Activated CD4-positive, alpha-beta T cell treated with anti-CD3 and anti-CD28 coated beads, Interleukin-2, amount 50 U/mL, for 16 hours (primary cell): Measurements from ENCODE around the gene NECTIN4.
"Not testable (repeated sequence)": the region's sequence is repeated elsewhere in the genome, so short reads cannot be mapped to it uniquely, and the experiment has no call there.

Experiments
- DNase-seq: peaks from one replicate; pipeline ENCODE4 v3.0.0-alpha.2; 2020

Gene NECTIN4

DNA sequence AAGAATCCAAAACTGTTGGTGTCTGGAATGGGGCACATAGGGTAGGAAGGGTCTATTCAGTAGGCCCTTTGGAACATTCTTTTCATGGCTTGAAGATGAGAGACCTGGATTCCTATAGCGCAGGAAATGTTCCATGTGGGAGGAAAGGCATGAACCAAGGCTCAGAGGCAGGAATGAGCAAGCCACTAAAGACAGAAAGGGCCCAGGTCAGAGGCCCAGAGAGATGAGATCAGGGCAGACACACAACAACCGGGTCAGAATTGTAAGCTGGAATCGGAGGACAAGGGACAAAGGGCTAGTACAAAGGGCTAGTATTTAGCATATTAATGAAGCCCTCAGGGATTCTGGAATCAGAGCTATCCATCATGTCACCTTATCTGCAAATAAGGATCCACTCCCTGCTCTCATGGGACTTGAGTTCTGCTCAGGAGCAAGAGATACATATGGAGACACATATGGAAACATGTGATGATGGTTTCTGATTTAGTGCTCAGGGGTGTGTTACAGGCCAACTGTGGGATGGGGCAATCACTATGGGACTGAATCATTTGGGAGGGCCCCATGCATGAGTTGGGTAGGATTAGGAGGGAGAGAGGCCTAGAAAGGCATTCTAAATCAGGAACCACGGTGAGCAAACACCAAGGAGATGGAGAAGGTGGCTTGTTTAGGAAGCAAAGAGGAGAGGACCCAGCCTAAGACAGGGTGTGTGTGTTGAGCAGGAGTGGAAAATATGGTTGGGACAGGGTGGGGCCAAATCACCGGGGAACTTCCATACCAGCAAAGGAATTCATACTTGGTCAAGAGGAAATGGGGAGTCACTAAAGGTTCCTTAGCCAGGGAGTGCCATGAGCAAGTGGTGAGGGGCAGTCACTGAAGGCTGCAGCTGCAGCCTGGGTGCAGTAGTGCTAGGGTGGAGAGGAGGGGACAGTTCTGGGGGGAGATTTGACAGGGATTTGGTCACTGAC is 8.6 kb downstream of the NECTIN4 start:
- DNase-seq = no peak

DNA sequence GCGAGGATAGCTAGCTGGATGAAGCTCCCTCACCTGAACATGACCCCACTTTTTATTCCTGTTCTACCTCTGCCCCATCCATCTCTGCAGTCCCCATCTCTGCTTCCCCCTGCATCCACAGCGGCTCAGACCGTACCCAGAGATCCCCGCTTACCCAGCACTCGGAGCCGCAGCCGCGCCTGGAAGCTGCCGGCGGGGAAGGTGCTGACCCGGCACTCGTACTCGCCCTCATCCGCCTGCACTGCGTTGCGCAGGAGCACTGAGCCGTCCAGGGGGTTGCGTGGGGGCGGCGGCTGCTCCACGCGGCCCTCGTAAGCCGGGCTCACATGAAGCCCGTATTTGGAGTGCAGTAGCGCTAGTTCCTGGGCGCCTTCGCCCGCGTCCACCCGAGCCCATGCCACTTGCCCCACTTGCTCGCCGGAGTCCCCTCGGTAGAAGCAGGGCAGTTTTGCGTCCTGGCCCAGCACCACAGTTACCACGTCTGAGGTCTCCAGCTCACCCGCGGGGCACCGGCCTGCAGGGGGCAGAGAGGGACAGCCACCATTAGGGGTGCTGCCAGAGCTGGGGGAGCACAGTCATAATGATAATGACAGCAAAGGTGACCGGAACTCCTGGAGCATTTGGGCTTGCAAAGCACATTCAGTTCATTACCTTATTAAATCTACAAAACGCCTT is 9.8 kb downstream of the NECTIN4 start:
- DNase-seq = peak; percentile 12

DNA sequence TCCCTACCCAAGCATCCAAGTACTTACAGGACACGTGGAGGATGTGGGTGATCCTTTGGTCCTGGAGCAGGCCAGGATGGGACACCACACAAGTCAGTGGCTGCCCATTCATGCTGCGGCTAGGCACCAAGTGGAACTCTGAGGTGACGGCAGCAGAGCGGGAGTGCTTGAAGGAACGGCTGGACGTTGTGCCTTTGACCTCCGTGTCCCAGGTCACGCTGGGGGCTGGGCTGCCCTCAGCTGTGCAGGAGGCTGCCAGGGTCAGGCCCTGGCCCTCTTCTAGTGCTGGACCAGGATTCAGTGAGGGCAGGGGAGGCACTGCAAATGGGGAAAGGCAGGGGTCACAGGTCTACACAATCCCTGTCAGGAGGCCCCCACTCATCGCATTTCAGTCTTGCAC is 11.9 kb downstream of the NECTIN4 start:
- DNase-seq = no peak

DNA sequence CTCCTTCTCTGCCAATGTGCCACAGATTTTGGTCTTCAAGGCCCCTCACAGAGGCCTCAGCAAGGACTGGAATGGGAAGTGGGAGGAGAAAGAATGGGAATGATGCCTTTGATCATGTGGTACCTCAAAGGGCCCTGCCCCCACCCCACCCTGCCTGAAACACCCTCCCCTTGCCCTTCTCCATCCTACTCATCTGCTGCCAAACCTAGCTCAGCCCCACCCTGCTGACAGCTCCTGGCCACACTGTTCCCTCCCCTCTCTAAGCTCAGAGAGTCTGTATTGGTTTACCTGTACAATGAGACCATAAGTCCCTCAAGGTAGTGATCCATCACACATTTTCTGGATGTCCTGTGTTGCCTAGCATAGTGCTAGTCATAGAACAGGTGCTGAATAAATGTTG is 12.9 kb downstream of the NECTIN4 start:
- DNase-seq = no peak

DNA sequence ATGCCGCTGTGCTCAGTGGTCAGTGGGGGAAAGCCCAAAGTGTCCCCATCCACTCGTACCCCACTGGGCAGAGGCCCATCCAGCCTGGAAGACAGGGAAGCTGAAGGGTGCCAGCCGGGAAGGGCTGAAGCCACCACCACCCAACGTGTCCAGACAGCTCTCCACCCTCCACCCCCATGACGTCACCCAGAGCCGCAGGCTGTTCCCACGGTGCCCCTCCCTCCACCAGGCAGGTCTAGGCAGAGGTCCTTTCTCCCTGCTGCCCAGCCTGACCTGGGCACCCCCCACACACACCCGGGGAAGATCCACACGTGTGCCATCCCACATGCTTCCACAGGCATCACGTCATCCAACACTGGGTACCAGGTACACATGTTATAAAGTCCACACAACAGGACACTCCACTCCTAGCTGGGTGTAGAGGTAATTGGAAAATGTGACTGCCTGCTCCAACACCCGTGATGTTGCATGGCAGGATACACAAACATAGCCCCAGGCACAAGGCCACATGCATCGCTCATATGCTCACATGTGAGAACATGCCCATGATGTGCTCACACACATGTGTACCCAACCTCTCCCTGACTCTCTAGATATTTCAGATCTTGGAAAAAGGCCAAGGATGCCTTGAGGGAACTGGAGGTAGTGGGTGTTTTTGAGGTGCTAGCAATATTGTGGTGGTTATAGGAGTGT is 14.5 kb downstream of the NECTIN4 start:
- no peak for DNase-seq

DNA sequence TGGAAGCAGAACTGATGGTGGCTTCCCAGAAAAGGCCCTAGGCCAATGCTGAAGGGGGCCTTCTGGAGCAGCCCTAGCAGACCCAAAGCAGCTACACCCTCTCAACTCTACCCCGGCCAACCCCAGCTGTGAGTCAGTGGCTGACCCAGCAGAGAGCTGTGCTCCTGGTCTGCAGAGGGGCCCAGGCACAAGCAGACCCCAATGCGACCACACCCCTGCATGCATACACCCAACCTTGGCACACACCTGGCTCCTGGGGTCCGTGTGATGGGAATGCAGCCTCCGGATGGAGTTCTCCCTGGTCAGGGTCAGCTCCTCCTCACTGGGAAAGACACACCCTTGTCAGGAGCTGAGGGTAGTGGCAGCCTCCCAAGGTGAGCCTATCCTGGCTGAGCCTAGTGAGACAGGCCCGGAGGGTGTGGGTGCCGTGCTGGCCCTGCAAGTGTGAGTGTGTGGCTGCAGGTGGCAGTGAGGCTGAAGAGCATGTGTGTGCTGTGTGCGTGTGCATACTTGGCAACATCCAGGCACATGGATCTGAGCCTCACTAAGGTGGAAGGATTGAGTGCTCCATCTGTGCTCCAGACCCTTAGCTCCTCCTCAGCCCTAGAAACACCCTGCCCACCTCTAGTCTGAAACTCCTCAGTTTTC is 15.8 kb downstream of the NECTIN4 start:
- DNase-seq = no peak

DNA sequence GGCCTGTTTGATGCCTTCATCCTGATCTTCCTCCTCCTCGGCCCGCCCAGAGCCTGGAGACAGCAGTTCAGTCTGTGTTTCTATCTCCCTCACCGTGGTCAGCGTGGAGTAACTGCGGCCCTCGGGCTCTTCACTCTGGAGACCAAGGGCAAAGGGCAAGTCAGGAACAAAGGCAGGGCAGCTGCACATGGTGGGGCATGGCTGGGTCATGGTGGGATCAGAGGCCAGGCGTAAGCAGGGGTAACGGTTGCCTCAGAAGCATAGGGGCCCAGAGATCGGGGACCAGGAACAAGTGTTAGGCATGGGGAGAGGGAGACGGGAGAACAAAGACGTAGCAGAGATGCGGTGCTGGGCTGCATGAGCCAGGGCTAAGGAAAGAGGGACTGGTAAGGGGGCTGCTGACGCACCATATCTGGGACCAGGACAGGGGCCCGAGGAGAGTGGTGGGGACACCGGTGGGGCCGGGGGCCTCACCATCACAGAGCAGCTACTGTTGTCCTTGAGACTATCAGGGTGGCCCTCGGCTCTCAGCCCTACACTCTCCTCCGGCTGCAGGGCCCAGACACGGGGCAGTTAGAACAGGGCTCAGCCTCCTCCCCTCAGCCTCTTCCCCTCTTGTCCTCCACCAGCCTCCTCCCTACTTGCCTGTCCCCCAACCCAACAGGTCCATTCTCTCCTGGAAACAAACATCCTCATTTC is 16.5 kb downstream of the NECTIN4 start:
- DNase-seq = no peak

DNA sequence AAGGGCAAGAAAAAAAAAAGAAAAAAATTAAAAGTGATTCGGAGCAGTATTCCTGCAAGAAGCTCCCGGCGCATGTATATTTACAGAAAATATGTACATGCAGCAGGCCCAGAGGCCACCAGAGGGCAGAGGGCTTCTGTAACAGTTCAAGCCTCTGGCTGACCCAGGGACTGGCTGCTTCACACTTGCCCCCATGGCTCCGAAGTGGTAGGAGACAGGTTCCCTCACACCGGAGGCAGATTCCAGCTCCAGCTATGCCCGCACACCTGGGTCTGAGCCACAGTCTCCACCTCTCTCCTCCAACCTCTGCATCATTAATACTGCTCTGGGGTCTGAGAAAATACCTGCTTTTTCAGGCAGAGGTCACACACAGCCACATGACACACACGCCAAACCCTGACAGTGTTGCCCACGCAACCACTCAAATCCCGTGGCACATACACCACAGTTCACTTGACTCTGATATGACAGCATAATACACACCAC is 17.4 kb downstream of the NECTIN4 start:
- peak; percentile 45 for DNase-seq

DNA sequence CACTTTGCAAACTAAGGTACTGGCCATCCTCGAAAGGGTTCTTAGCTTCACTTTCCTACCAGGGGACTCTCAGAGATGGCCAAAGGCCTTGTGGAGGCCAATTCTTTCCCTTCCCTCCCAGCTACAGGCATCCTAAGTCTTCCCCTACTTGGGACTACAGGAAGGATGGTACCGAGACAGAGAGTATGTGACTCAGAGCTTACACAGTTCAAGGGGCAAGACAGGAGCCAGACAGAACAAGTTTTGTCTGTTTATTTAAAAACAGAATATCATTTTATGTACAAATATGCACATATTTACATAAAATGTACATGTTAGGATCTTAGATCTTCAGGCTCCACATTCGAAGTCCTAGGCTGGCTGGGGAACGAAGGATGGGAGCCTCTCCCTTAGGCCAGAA is 18.6 kb downstream of the NECTIN4 start:
- no peak for DNase-seq

DNA sequence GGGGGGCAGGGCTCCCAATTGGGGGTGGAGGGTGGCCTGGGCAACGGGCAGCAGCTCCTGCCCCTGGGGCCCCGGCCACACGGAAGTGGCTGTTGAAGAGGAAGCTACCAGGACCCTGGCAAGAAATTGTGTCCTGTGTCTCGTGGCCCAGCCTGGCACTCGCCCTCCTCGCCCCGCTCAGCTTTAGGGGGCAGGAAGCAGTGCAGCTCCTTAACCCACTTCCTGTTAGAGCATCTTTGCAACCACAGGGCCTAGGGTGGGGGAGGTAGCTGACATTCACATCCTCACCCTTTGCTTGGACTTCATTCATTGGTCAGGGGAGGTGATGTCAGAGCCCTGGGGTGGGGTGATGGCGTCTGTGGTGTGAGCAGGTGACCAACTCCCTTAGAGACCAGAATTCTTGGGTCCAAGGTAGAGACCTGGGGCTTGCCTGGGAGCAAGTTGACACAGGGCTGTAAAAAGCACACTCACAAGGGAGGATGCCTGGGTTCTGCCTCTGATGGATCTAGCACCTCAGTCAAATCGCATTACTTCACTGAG is 19.6 kb downstream of the NECTIN4 start, which contains the start of gene ARHGAP30:
ARHGAP30 (minus strand) TSS at position 161 of the 540 bp plus-strand sequence. CDS start 267 bp downstream, outside the sequence.
- DNase-seq = peak; percentile 97

DNA sequence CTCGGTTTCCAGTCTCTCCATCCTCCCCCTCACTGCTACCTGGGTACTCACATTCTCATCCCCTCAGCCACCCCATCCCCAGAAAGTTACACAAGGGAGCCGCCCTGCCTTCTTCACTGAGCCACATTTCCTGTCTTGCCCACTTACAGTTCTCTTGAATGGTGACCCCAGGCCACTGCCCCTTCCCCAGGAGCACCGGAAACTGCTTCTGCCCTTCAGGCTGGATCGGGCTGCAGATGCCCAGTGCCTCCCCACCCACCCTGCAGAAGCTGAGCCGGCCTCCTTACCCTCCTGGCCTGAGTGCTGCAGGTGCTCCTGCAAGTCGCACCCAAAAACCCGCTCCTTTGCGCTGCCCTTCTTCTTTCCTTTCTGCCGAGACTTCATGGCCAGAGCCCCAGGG is 20.1 kb downstream of the NECTIN4 start:
- DNase-seq = peak; percentile 24

DNA sequence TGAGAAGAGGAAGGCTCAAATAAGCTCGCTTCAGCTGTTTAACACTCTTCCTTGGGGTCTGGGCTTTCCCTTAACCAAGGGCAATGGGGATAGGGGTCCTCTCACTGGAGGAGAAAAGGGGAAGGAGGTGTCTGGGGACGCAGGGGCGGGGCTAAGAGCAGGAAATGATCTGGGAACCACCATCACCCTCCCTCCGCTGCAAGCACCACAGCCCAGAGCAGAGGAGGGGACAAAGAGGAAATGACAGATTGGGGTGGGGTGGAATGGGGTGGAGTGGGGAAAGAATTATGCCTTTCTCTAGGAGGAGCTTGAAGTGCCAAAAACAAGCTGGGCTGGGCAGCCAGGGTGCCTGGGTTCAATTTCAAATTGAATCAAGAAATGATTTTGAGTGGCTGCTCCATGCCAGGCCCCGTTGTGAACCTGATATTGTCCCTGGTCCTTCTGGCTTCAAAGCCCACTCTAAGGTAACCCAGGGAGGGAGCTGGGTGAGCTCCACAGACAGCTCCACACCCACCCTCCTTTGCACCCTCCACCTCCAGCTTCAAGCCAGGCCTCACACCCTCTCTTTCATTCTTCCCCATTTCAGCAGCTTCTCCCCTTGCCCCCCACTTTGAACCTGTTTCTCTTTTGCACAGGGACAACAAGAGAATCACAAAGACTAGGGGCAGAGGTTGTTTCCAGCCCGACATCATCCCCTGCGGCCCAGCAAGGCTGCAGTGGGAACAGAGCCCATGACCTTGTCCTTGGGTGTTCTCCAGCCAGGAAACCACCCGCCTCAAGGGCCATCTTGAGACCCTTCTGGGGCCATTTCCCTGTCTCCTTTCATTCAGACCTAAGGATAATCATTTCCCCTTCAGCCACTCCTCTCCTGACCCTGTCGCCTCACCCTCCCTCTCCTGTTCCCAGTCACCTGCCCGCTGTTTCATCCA is 20.8 kb downstream of the NECTIN4 start:
- DNase-seq = peak; percentile 90

DNA sequence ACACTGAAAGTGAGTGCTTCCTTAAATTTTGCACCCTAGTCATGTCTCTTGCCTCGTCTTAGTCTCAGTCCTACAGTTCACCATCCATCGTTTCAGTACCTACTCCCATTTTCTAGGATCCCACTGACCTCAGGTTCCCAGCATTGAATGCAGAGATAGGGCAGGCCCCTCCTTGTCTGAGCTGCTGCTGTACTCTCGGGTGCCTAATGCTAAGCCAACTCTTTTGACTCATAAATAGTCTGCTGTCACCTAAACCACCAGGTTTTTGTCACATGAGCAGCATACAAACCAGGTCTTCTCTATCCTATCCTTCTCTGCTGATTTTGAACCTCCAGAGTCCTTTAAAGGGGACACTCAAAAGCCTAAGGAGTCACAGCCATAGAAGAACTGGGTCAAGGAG is 22.7 kb downstream of the NECTIN4 start:
- DNase-seq = peak; percentile 49

DNA sequence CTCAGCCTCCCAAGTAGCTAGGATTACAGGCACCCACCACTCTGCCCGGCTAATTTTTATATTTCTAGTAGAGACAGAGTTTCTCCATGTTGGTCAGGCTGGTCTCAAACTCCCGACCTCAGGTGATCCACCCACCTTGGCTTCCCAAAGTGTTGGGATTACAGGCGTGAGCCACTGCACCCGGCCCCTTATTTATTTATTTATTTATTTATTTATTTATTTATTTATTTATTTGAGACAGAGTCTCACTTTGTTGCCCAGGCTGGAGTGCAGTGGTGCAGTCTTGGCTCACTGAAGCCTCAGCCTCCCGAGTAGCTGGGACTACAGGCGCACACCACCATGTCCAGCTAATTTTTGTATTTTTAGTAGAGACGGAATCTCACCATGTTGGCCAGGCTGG is 23.7 kb downstream of the NECTIN4 start:
- DNase-seq = not testable (repeated sequence)

DNA sequence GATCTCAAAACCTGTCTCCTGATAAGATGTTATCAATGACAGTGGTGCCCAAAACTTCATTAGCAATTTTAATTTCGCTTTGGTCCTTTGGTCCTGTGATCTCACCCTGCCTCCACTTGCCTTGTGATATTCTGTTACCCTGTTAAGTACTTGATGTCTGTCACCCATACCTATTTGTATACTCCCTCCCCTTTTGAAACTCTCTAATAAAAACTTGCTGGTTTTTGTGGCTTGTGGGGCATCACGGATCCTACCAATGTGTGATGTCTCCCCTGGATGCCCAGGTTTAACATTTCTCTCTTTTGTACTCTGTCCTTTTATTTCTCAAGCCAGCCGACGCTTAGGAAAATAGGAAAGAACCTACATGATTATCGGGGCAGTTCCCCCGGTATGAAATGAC is 25.4 kb downstream of the NECTIN4 start:
- DNase-seq = not testable (repeated sequence)

DNA sequence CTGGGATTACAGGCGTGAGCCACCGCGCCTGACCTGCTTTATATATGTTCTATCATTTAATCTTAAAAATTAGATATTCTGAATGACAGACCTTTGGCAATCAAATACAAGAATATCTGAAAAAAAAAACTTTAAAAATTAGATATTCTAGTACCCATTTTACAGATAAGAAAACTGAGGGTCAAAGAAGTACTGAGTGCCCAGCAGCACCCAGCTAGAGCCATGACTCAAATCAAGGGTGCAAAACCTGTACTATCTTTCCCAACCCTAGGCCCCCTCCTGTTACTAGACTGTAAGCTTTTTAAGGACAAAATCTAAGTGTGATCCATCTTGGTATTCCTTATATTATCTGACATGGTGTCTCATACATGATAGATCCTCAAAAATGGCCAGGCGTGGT is 27.9 kb downstream of the NECTIN4 start:
- no peak for DNase-seq

DNA sequence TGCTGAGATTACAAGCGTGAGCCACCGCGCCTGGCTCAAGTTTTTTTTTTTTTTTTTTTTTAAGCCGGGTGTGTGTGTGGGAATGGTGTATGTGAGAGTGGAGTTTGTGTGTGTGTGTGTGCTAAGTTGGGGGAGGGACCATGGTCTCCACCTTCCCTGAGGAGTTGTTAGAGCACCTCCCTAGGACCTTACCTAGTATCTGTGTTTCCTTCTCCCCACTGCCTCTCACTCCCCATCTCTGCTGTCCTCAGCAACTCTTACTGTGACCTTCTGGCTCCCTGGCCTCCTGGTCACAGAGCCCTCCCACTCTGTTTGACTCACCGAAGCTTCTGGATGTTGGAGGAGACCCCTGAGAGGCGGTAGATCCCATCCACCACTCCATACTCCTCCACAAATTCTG is 30.1 kb downstream of the NECTIN4 start:
- DNase-seq = no peak

DNA sequence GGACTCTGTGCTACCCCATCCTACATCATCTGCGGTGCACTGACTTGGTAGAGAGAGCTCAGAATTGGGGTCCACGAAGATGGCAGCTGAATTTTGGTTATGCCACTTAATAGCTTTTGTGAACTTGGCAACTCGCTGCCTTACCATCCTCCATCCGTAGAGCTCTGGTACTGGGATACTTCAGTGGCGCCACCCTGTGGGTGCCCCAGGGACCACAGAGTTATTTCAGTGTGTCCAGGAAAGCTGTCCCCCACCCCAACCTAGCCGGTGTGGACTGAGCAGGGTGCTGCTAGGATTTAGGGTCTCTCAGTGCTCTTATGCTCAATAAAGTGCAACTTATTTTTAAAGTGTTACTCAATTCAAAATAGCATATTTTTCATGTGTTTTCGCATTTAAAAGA is 34.6 kb downstream of the NECTIN4 start:
- no peak for DNase-seq

DNA sequence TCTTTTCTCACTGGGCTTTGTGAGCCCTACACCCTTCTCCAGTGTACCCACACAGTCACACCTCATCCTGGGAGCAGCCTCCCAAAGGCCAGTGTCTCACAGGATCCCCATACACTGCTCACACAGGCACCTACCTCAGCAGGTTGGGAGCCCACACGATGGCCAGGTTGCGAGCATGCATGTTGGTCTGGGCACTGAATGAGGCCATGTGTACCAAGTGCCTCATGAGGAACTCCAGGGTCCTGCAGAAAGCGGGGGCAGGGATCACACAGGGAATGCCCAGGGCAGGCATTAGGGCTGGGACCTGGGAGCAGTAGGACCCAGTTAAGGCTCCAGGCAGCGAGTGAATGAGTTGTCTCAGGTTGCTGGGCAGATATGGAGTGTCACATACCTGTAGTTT is 35.1 kb downstream of the NECTIN4 start:
- DNase-seq = no peak

DNA sequence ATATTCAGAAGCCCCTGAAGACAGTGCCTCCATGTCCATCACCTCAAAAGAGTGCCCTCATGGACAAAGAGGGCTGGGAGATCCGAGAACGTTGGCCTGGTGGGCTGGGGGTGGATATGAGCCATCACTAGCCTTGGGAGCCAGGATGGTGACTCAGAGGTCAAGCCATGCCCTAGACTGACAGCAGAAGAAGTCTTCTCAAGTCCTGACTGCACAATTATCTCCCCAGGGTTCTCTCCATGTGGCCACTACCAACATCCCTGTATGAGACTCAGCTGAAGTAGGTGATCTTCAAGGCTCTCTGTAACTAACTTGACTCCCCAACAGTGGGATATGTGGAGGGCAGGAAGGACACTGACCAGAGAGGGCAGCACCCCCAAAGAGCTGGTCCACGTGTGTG is 36.5 kb downstream of the NECTIN4 start:
- no peak for DNase-seq

DNA sequence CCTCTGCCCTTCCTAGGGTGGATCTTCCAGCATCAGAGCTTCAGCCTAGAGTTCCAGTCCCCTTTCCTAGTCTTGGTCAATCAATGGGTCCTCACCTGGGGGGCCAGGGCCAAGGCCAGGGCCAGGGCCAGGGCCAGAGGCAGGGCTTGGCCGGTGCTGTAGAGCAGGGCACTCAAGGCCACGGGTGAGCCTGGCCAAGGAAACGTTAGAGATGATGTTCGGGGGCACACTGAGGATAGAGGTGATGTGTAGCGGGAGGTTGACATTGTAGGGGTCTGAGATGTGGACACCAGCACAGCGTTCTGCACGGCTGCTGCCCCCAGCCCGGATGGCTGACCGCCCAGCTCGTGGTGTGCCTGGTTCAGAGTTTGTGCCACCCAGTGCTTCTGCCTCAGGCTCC is 38.1 kb downstream of the NECTIN4 start:
- no peak for DNase-seq
